GM19467 (cell line): ENCODE data around the gene SLC12A9.
"Not testable (repeated sequence)": the region's sequence is repeated elsewhere in the genome, so short reads cannot be mapped to it uniquely, and the experiment has no call there.

ENCODE experiments used
- ATAC-seq: cut with Tn5 transposase; IDR thresholded peaks from one replicate; pipeline ENCODE4 v1.9.1; 2021; ENCODE audit warnings: mild to moderate bottlenecking, moderate library complexity; ENCODE audit not compliant: unreplicated experiment

SLC12A9 gene

GRCh38 chr7:100825215-100825671 lies 27.3 kb upstream of the SLC12A9 start:
- ATAC-seq: no peak

- ATAC-seq: no peak
These were observed 26.6 kb upstream of the SLC12A9 start for GRCh38 chr7:100825751-100826513.

GRCh38 chr7:100826514-100827329 lies 25.8 kb upstream of the SLC12A9 start:
- ATAC-seq: no peak

GRCh38 chr7:100827330-100828226 lies 24.9 kb upstream of the SLC12A9 start, which contains the start of gene EPHB4:
EPHB4 (minus strand) TSS chr7:100827523; CDS start chr7:100827030, 493 bp downstream.
- no peak for ATAC-seq

- no peak for ATAC-seq
These were observed 23.3 kb upstream of the SLC12A9 start for GRCh38 chr7:100829150-100829716.

- ATAC-seq: no peak
These were observed 22.1 kb upstream of the SLC12A9 start for GRCh38 chr7:100830396-100830795.

GRCh38 chr7:100832281-100832633 lies 20.3 kb upstream of the SLC12A9 start:
- ATAC-seq: no peak

GRCh38 chr7:100835903-100836811 lies 16.4 kb upstream of the SLC12A9 start:
- ATAC-seq: no peak

- ATAC-seq: no peak
These were observed 15.8 kb upstream of the SLC12A9 start for GRCh38 chr7:100836812-100837098.

GRCh38 chr7:100837099-100837836 lies 15.2 kb upstream of the SLC12A9 start:
- ATAC-seq: peak; percentile 84

GRCh38 chr7:100839361-100839760 lies 13.2 kb upstream of the SLC12A9 start:
- no peak for ATAC-seq

- no peak for ATAC-seq
These were observed 11.9 kb upstream of the SLC12A9 start for GRCh38 chr7:100840470-100841100.

GRCh38 chr7:100847360-100847759 lies 5.2 kb upstream of the SLC12A9 start:
- no peak for ATAC-seq

- no peak for ATAC-seq
These were observed 1.8 kb downstream of the SLC12A9 start for GRCh38 chr7:100854146-100854895.

GRCh38 chr7:100854899-100855298 lies 2.4 kb downstream of the SLC12A9 start:
- ATAC-seq: not testable (repeated sequence)

- ATAC-seq: no peak
These were observed 3.0 kb downstream of the SLC12A9 start for GRCh38 chr7:100855515-100855914.

GRCh38 chr7:100856871-100857282 lies 4.4 kb downstream of the SLC12A9 start:
- no peak for ATAC-seq

- no peak for ATAC-seq
These were observed 7.3 kb downstream of the SLC12A9 start for GRCh38 chr7:100859856-100860255.
